GM21515 (cell line): Measurements from ENCODE around the gene PIP5K1C.

Experiments
- ATAC-seq: cut with Tn5 transposase; IDR thresholded peaks from one replicate; pipeline ENCODE4 v1.9.1; 2021; ENCODE audit not compliant: unreplicated experiment

Gene PIP5K1C

DNA sequence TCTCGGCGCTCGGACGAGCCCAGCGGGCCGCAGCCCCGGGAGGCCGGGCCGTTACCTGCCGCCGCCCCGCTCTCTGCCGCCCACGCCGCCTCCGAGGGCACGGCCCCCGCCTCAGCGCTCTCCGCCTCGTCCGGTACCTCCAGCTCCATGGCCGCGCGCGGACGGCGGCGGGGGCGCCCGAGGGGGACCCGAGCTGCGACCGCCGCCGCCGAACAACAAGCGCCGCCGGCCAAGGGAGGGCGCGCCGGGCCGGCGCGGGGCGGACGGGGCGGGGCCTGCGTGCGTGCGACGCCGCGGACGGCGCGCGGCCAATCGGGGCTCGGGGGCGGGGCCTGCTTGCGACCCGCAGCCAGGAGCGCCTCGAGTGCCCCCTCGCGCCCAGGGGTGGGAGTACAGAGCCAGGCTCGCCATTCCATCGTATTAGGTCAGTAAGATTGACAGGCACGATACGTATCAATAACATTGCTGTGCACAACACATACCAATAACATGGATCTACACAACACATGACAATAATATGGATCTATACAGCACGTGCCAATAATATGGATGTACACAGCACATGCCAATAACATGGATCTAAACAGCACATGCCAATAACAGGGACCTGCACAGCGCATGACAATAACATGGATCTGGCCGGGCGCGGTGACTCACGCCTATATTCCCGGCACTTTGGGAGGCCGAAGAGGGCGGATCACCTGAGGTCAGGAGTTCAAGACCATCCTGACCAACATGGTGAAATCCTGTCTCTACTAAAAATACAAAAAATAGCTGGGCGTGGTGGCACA is at the start of gene PIP5K1C:
PIP5K1C (minus strand) TSS at position 227 of the 791 bp plus-strand sequence; CDS start at position 149, 78 bp downstream.
- ATAC-seq, result peak; percentile 82

DNA sequence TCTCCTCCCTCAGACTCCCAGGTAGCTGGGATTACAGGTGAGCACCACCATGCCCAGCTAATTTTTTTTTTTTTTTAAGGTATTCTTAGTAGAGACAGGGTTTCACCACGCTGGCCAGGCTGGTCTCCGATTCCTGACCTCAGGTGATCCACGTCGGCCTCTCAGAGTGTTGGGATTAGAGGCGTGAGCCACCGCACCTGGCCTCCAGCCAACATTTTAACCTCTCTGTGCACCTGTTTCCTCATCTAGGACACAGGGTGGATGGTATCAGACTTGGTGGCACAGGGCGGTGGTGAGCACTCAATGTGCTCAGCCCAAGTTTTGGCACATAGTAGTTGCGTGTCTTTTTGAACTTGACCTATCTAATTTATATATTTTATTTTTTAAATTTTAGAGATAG is 48.7 kb upstream of the PIP5K1C start:
- ATAC-seq, result no peak

- ATAC-seq, result no peak
Measured at GRCh38 chr19:3746371-3747056, 46.2 kb upstream of the PIP5K1C start.

DNA sequence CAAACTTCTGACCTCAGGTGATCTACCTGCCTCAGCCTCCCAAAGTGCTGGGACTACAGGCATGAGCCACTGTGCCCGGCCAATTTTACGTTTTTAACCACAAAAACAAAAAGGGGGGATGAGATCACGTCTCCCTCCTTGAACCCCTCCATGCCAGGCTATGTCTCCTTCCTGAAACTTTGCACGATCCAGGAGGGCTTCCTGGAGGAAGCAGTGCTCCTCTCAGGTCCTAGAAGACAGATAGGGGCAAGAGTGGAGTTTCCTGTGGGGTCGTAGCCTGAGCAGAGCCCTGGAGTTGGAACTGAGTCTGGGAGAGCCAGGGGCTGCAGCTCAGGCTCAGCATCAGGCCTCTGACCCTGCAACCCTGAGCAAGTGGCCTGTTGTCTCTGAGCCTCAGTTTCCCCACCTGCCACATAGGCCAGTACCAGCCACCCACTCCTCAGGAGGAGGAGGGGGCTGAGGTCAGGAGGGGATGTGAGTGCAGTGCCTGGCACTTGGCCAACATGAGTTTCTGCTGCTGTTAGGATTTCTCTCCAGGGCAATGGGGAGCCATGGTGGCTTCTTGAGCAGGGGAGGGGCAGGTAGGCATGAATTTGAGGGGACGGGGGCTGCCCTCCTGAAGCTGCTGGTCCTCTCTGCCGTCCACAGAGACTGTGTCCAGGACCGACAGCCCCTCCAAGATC is 45.2 kb upstream of the PIP5K1C start:
- no peak for ATAC-seq

DNA sequence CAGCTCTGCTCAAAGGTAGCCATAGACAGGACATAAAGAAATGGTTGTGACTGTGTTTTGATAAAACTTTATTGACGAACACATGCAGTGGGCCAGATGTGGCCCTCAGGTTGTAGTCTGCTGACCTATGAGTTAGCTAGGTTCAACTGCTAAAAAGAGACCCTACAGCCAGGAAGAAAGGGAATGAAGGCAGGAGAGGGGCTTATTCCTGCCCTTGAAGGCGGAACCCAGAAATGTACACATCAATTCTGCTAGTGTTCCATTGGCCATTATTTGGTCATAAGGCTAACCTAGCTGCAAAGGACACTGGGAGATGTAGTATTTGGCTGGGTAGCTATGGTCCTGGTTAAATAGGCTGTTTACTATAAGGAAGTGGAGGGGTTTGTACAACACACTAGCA is 43.2 kb upstream of the PIP5K1C start:
- no peak for ATAC-seq

DNA sequence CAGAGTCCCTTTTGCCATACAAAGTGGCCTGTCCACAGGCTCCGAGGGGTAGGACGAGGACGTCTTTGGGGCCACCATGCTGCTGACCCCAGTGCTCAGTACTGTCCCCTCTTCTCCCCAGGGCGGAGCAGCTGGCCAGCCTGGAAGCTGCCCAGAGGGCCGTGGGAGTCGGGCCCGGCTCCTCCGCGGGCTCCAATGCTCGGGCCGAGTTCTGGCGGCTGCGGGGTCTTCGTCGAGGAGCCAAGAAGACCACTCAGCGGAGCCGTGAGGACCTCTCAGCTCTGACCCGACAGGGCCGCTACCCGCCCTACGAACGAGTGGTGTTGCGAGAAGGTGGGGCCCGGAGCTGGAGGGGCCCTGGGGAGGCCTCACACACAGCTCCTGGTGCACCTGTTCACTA is 40.2 kb upstream of the PIP5K1C start:
- no peak for ATAC-seq

GRCh38 chr19:3738477-3739220 is 38.4 kb upstream of the PIP5K1C start:
- no peak for ATAC-seq

DNA sequence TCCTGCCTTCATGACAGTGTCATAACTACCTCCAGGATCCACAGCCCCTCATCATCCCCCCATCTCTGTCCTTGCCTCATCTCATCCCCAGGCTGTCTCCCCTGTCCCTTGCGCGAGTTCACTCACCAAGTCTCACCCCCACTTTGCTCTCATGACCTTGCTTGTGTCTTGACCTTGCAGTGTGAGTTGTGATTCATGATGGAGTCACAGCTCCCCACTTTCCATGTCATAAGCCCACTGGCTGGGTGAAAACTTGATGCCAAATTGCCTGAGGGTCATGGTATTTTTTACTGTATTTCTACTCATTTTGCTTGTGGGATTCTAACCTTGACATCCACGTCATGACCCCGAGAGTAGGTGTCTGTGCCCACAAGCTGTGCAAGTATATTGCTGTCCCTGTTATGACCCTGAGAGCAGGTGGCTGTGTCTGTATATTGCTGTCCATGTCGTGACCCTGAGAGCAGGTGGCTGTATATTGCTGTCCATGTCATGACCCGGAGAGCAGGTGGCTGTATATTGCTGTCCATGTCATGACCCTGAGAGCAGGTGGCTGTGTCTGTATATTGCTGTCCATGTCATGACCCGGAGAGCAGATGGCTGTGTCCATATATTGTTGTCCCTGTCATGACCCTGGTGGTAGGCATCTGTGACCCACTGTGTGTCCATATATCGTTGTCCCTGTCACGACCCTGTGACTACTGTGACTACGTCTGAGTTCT is 37.4 kb upstream of the PIP5K1C start:
- no peak for ATAC-seq

GRCh38 chr19:3736106-3736724 is 35.9 kb upstream of the PIP5K1C start:
- no peak for ATAC-seq

DNA sequence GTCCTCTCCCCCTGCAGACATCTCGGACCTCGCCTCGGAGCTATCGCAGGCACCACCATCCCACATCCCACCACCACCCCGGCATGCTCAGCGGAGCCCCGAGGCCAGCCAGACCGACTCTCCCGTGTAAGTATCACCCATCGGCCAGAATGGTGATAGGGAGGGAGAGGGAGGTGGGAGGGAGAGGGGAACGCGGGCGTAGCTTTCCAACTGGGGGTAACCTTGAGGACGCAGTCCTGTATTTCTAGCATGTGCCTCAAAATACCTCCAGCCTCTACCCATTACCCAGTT is 34.0 kb upstream of the PIP5K1C start:
- ATAC-seq, result no peak

GRCh38 chr19:3733549-3734309 is 33.5 kb upstream of the PIP5K1C start:
- no peak for ATAC-seq

DNA sequence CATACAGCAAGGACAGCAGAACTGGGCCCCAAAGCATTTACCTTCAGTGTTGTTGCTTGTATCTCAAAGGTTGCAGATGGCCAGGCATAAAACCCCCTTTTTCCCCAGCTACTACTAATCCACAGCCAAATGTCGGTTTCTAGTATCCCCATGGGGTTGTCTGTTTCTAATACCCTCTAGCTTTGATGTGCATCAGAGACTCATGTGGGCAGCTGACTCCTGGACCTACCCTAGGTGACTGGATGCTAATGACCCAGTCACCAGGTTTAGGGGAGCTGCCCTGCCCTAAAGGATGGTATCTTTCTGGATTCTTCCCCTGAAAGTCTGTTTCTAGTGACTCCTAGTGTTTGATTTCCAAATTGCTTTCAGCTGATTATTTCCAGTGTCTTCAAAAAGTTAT is 31.8 kb upstream of the PIP5K1C start:
- no peak for ATAC-seq

DNA sequence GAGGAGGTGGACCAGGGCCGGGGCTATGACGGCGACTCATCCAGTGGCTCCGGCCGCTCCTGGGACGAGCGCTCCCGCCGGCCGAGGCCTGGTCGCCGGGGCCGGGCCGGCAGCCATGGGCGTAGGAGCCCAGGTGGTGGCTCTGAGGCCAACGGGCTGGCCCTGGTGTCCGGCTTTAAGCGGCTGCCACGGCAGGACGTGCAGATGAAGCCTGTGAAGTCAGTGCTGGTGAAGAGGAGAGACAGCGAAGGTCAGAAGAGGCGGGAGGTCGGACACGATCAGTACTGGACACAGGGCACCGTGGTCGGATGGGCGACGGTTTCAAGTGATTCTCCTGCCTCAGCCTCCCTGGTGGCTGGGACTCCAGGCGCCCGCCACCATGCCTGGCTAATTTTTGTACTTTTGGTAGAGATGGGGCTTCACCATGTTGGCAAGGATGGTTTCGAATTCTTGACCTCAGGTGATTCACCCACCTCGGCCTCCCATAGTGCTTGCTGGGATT is 30.2 kb upstream of the PIP5K1C start:
- no peak for ATAC-seq

DNA sequence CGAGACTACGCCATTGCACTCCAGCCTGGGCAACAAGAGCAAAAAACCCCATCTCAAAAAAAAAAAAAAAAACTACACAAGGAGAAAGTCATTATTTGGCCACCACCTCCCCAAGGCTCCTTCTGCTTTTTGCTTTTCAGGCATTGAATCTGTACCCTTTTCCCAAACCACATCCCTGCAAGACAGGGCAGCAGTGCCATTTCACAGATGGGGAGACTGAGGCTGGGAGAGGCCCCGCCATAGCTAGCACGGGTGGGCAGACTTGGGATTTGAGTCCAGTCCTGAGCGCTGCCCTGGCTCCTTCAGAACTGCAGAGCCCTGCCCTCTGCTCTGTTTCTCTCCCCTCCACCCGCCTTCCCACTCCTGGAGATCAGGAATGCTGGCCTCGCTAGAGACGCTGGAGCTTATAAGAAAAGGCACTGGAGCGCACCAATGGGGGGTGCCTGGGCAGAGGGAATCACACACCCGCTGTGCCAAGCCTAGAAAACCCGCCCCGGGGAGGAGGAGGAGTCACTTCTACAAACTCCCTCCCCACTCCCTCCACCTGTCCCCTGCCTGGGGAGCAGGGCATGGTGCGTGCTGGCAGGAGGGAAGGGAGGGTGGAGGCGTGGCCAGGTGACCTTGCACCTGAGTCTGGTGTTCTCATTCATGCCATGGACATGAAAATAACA is 25.5 kb upstream of the PIP5K1C start:
- ATAC-seq, result no peak

DNA sequence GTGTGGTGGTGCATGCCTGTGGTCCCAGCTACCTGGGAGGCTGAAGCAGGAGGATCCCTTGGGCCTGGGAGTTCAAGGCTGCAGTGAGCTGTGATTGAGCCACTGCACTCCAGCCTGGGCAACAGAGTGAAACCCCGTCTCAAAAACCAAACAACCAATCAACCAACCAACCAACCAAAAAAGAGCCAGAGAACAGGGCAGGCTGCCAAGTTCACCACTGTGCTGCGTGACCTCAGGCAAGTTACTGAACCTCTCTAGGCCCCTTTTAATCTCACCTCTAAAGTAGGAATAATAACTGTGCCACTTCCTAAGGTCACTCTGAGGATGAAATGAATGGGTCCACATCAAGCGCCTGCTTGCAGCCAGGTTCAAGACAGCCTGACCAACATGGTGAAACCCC is 24.9 kb upstream of the PIP5K1C start:
- ATAC-seq, result no peak

DNA sequence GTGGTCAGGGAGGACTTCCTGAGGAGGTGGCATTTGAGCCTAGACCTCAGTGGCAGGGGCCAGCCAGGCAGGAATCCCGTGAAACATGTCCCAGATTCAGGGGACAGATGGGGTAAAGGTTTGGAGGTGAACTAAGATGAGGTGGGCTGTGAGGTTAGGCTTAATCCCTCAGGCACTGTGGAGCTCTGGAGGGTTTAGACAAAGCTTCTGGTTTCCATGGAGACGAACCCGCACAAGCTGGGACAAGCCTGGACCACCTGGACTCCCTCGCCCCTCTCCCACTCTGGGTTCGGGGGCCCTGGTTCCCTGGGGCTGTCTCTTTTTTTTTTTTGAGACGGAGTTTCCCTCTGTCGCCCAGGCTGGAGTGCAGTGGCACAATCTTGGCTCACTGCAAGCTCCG is 23.6 kb upstream of the PIP5K1C start:
- ATAC-seq, result no peak

DNA sequence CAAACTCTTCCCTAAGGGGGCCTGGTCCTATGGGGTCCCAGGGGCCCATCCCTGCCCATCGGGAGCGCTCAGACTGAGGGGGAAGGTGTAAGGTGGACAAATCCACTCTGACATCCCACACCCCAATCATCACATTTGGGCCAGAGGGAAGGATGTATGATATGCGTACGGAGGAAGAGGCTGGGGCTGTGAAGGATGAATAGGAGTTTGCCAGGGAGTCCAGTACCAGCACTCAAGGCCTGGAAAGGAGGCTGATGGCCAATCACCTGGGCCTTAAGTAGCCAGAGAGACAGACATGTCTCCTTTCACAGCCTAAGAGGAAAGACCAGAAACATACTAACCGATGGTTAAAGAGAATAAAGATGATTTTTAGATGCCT is 22.8 kb upstream of the PIP5K1C start:
- no peak for ATAC-seq

GRCh38 chr19:3722443-3723109 is 22.3 kb upstream of the PIP5K1C start:
- no peak for ATAC-seq
